Right ventricle myocardium inferior (tissue), 1 donor: ENCODE results near the gene BACH2. TPM values are rescaled to one million over a fixed set of nuclear protein-coding genes. Genes with fewer than 3 reads are reported as not detected.

Experiments used
- ATAC-seq: fragments of 200-7000 bp; cut with Tn5 transposase; one replicate; pipeline ENCODE4 v1.9.1; 2020; ENCODE audit warnings: mild to moderate bottlenecking, moderate library complexity
- DNase-seq: peaks from one replicate; pipeline ENCODE4 v3.0.0; 2021; ENCODE audit errors: missing footprints
- intact Hi-C: fragments of 100-400 bp; cut with DNase I; formaldehyde crosslinking; loops from one replicate; pipeline ENCODE4 v1.11.0; 2022
- total RNA-seq: library from RNA; stranded (reverse); fragmentation: NEBNext Ultra II Directional; extraction: Animal tissue kit (Norgen Biotek cat#: 25700); gene quantifications from one replicate; pipeline ENCODE4 v1.2.1, GENCODE V29; 2021
- donor health status: DM: no; HTN: yes; CAD: no; lungs with severe emphysema.

The BACH2 gene
- total RNA-seq, 1 donor from 2014 or later, result 2.2 TPM

GRCh38 chr6:90256698-90257485, 39.8 kb downstream of the BACH2 start:
- ATAC-seq (no peak), DNase-seq (no peak)
- intact Hi-C loops, result no loop called here

DNA sequence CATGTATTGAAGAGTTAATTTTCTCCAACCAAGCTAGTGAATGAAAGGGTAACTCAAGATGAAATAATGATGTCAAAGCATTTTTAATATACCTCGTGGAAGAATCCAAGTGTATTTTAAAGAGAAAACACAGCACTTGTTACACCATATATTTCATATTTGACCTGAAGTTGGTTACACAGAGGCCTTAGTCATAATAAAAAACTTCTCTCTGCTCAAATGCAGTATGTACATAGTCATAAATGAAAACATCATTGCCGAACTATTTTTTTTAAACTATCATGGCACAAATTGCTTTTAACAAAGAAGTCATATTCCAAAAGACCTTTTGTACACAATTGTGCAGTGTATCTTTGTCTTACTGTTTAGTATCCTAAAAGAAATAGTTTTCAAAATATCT, 43.0 kb downstream of the BACH2 start:
- DNase-seq, result no peak
- intact Hi-C loops, result no loop called here
- ATAC-seq, result no peak

- ATAC-seq (no peak), DNase-seq (no peak)
- intact Hi-C loops, result no loop called here
These were observed 45.2 kb downstream of the BACH2 start for GRCh38 chr6:90251295-90251992.

GRCh38 chr6:90250405-90250804, 46.2 kb downstream of the BACH2 start:
- ATAC-seq, result no peak
- DNase-seq, result no peak
- intact Hi-C loops, result no loop called here

- ATAC-seq, result no peak
- intact Hi-C loops, result no loop called here
- DNase-seq, result no peak
These were observed 47.2 kb downstream of the BACH2 start for GRCh38 chr6:90249458-90249857.

GRCh38 chr6:90249034-90249433, 47.6 kb downstream of the BACH2 start:
- DNase-seq (no peak), ATAC-seq (no peak)
- intact Hi-C loops, result no loop called here

DNA sequence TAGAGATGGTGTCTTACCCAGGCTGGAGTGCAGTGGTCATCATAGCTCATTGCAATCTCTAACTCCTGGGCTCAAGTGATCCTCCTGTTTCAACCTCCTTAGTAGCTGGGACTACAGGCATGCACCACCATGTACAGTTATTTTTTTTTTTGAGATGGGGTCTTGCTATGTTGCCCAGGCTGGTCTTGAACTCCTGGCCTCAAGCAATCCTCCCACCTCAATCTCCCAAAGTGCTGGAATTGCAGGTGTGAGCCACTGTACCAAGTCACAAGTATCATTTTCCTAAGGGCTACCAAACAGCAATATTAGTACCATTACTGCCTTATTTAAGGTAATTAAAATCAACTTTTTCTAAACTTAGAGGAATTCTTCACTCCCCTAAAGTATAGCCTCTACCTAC, 49.4 kb downstream of the BACH2 start:
- intact Hi-C loops, result no loop called here
- ATAC-seq (no peak), DNase-seq (no peak)

DNA sequence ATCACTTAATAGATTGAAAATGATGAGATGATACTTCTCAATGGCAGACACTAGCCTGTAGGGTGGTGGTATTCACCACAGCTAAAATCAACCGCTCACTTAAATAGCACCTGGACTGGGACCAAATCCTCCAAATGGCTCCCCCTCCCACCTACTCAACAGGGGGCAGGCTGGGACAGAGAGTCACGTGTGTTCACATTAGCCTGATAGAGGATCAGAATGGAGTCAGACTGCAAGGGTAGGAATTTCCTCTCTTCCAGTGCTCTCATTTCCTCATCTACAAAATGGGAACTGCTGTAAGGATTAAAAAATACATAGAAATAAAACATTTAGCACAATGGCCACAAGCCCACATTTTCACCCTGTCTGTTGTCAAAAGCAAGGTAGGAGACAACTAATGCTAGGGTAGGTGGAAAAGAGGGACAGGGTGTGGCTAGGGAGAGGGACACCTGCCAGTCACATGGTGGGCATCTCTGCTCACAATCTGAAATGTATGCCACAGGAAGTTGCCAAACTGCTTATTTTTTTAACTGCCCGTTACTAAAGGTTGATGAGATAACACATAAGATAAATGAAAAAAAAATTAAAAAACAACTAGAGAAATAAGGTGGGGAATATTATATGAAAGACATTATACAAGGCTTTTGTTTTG, 55.3 kb downstream of the BACH2 start:
- intact Hi-C loops, result no loop called here
- ATAC-seq, result peak; percentile 34

GRCh38 chr6:90238496-90239266, 58.0 kb downstream of the BACH2 start:
- ATAC-seq (no peak), DNase-seq (no peak)
- intact Hi-C loops, result no loop called here

More for the DNA sequence above, 55.3 kb downstream of the BACH2 start:
- peak; percentile 55 for DNase-seq

DNA sequence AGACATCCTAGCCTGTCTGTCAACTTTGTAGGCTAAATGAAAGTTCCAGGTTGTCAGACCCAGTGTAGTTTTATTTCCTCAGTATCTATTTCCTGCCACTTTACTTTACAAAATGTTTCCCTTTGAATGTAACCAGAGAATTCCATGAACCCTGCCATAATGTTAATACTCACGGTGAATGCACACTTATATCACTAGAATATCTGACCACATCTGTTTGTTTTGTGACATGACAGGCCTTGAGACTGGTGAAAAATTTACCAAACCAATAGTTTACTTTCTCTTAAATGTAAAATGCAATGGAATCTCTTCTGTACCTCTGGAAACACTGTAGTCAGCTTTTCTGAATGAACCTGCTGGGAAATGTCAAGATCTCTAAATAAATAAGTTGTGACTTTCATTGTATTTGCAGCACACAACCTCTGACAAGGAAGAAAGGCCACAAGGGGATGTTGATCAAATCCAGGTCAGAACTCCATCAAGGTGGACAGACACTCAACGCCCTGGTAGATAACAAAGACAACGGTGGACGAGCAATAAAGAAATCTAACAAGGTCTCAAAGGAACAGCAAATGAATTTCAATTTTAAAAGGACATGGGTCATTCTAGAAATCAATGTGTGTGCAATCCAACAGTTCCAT, 59.2 kb downstream of the BACH2 start:
- no peak for DNase-seq
- ATAC-seq, result no peak
- intact Hi-C loops, result no loop called here

GRCh38 chr6:90233994-90234393, 62.6 kb downstream of the BACH2 start:
- ATAC-seq (no peak), DNase-seq (no peak)
- intact Hi-C loops, result no loop called here

DNA sequence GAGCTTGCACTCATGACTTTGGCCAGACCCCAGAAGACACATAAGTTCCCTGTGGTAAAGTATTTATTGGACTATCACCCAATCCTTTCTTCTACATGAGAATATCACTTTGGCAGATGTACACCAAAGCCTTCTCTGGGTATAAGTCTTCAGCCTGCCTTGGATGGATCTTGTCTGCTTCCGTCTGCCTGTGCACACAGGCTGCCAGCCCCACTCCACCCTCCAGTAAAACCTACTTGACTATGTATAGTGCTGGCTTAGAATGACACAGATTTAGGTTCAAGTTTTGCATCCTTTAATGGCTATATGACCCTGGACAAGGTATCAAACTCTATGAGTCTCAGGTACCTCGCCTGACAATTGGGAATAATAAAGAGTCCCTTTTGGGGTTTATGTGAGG, 63.4 kb downstream of the BACH2 start:
- DNase-seq, result no peak
- intact Hi-C loops, result no loop called here

DNA sequence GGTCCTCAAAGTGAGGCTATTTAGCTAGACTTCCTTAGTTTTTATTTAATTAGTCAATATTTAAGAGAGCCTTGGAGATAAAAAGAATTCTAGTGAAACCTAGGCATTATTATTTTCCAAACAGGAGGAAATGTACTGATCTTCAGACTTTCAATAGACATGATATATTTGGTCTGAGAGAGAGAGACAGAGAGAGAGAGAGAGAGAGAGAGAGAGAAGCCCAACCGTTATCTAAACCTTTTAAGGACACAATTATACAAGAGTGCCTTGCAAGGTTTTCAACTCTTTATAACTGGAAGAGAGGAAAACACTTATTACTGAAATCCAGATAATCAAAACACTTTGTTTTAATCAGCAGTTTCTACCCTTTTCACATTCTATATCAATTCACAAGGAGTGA, 64.8 kb downstream of the BACH2 start:
- DNase-seq (no peak), ATAC-seq (no peak)
- intact Hi-C loops, result no loop called here

More for the DNA sequence above, 63.4 kb downstream of the BACH2 start:
- no peak for ATAC-seq

DNA sequence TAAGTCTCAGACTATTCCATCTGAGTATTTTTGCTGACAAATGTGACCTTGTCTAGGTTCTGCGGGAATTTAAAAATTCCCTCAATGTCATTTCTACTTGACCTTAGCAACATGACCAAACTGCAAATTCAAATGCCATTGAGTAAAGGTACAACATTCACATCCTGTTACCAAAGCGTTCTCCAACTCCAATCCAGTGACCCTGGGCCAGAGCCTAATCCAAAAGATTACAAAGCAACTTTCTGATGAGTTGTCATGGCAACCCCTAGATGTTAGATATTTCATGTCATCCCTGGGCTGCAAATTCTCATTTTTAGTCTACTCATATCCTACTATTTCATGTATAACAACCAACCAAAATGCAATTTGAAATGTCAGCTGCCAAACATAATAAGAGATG, 65.3 kb downstream of the BACH2 start:
- intact Hi-C loops, result no loop called here
- no peak for DNase-seq
- no peak for ATAC-seq

DNA sequence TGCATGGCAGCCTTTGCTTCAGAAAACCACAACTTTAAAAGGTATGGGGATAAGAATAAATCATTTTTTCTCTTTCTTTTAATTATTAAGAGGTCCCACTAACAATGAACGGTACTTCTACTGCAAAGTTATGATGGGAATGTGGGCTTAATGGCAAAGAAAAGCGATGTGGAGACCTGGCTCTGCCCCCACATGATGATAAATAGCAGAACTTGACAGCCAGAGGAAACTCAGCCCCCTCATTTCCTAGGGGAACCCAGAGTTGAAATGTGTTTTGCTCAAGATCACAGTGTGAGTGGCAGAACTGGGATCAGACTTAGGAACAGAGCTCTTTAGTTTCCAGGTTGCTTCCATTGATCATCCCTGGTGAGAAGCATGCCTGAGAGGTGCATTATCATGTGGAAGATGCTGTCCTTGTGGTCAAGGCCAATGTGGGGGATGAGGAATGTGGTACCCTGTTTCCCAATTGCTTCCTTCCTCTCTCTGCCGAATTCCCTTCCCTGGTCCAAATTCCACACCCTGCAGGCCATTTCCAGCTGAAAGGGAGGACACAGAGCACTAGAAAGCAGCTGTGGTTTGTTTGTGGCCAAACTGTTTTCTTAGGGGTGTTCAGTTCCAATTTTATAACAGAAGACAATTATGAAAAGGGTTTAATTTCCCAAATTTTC, 66.0 kb downstream of the BACH2 start:
- DNase-seq (no peak), ATAC-seq (peak; percentile 48)
- intact Hi-C loops, result no loop called here

GRCh38 chr6:90229331-90230010, 67.2 kb downstream of the BACH2 start:
- intact Hi-C loops, result no loop called here
- DNase-seq (no peak), ATAC-seq (peak; percentile 40)

DNA sequence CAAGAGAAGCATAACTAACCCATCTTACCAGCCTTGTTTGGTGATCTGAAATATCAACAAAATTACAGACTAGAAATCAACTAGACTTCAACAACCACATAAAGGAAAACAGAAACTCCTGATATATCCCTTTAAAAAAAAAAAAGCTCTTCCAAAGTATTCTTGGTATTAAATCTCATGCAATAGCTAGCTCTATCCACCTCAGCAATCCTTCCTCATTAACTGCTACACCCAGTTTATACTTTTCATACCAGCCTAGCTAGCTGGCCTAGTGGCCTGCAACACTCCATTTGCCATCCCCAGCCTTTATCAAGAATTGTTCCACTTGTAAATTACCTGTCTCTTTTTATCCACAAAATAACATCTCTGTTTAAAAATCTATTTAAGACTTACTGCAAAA, 69.0 kb downstream of the BACH2 start:
- intact Hi-C loops, result no loop called here
- no peak for ATAC-seq
- no peak for DNase-seq

- intact Hi-C loops, result no loop called here
These were observed 69.4 kb downstream of the BACH2 start for GRCh38 chr6:90227213-90227612.

More at GRCh38 chr6:90227213-90227612, 69.4 kb downstream of the BACH2 start:
- ATAC-seq (peak; percentile 60), DNase-seq (no peak)
